ENCODE data around the gene FAH. TPM values are rescaled to one million over a fixed set of nuclear protein-coding genes. Genes with fewer than 3 reads are reported as not detected.

The FAH gene
- total RNA-seq, 1 experiment from 2014 or later, result 25.9 TPM

GRCh38 chr15:80107204-80107603 lies 45.6 kb upstream of the FAH start:
- DNase-seq, result no peak
- BruUV-seq (replicated peaks), result no TSS peak
- CTCF ChIA-PET, result interaction anchor here (0.5 kb wide), 1 partner anchor 873 kb away, joined by 3 read pairs; no protein-coding TSS in a partner anchor
- no peak overlapping the region for H3K27ac Mint-ChIP-seq (ENCODE audit: unreplicated experiment)
- intact Hi-C loops (cut with micrococcal nuclease; ENCODE audit: unreplicated experiment), result no loop called here
- TF ChIP-seq CTCF (IDR thresholded peaks at IDR 0.05; ENCODE audit: unreplicated experiment), result no peak
- H3K36me3 Mint-ChIP-seq (ENCODE audit: insufficient read depth, unreplicated experiment), result no peaks in the 10 kb centered on the region
- peaks cover 18% of the 10 kb centered on the region for H3K4me1 Mint-ChIP-seq (ENCODE audit: low read depth, unreplicated experiment)
- no peak overlapping the region for H3K4me3 Mint-ChIP-seq (ENCODE audit: low read depth, unreplicated experiment)
- no peaks in the 10 kb centered on the region for H3K27me3 Mint-ChIP-seq (ENCODE audit: unreplicated experiment)
- no peaks in the 10 kb centered on the region for H3K9me3 Mint-ChIP-seq (ENCODE audit: low read depth, unreplicated experiment)

GRCh38 chr15:80107774-80108173 lies 45.0 kb upstream of the FAH start:
- no peak overlapping the region for H3K4me3 Mint-ChIP-seq (ENCODE audit: low read depth, unreplicated experiment)
- CTCF ChIA-PET, result interaction anchor here (0.5 kb wide), 1 partner anchor 873 kb away, joined by 3 read pairs; no protein-coding TSS in a partner anchor
- peaks cover 18% of the 10 kb centered on the region for H3K4me1 Mint-ChIP-seq (ENCODE audit: low read depth, unreplicated experiment)
- no peak for TF ChIP-seq CTCF (IDR thresholded peaks at IDR 0.05; ENCODE audit: unreplicated experiment)
- H3K27me3 Mint-ChIP-seq (ENCODE audit: unreplicated experiment), result no peaks in the 10 kb centered on the region
- H3K36me3 Mint-ChIP-seq (ENCODE audit: insufficient read depth, unreplicated experiment), result no peaks in the 10 kb centered on the region
- no peaks in the 10 kb centered on the region for H3K9me3 Mint-ChIP-seq (ENCODE audit: low read depth, unreplicated experiment)
- no peak overlapping the region for H3K27ac Mint-ChIP-seq (ENCODE audit: unreplicated experiment)
- DNase-seq, result no peak
- BruUV-seq (replicated peaks), result no TSS peak
- intact Hi-C loops (cut with micrococcal nuclease; ENCODE audit: unreplicated experiment), result no loop called here

GRCh38 chr15:80109388-80109787 lies 43.4 kb upstream of the FAH start:
- no peak for DNase-seq
- BruUV-seq (replicated peaks), result no TSS peak
- Mint-ChIP-seq H3K4me1 (ENCODE audit: low read depth, unreplicated experiment) (peaks cover 28% of the 10 kb centered on the region), H3K27me3 (ENCODE audit: unreplicated experiment) (no peaks in the 10 kb centered on the region), H3K9me3 (ENCODE audit: low read depth, unreplicated experiment) (no peaks in the 10 kb centered on the region), H3K36me3 (ENCODE audit: insufficient read depth, unreplicated experiment) (no peaks in the 10 kb centered on the region), H3K4me3 (ENCODE audit: low read depth, unreplicated experiment) (no peak overlapping the region), H3K27ac (ENCODE audit: unreplicated experiment) (no peak overlapping the region)
- CTCF ChIA-PET, result interaction anchor here (0.9 kb wide), 1 partner anchor 345 kb away, joined by 3 read pairs; no protein-coding TSS in a partner anchor
- TF ChIP-seq CTCF (IDR thresholded peaks at IDR 0.05; ENCODE audit: unreplicated experiment), result no peak
- intact Hi-C loops (cut with micrococcal nuclease; ENCODE audit: unreplicated experiment), result no loop called here

DNA sequence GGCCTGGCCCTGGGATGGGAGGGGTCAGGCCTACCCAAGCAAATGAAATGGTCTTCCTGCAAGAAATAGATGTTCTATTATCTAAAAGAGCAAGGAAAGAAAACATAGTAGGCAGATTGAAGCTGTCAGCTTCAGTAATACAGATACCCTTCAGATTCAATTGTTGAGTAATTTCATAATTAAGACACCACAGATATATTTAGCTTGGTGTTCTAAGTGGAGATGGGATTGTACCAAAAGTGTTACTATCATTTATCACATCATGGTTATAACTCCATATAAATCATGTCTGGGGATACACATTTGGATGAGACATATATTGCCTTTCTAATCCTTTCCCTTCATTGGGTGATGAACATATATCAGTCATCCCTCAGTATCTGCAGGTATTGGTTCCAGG lies 41.9 kb upstream of the FAH start:
- Mint-ChIP-seq H3K9me3 (ENCODE audit: low read depth, unreplicated experiment) (no peaks in the 10 kb centered on the region), H3K4me3 (ENCODE audit: low read depth, unreplicated experiment) (no peak overlapping the region), H3K27me3 (ENCODE audit: unreplicated experiment) (no peaks in the 10 kb centered on the region), H3K4me1 (ENCODE audit: low read depth, unreplicated experiment) (peaks cover 21% of the 10 kb centered on the region), H3K27ac (ENCODE audit: unreplicated experiment) (no peak overlapping the region), H3K36me3 (ENCODE audit: insufficient read depth, unreplicated experiment) (no peaks in the 10 kb centered on the region)
- no peak for TF ChIP-seq CTCF (IDR thresholded peaks at IDR 0.05; ENCODE audit: unreplicated experiment)
- CTCF ChIA-PET, result no interaction called here
- no TSS peak for BruUV-seq (replicated peaks)
- no peak for DNase-seq
- intact Hi-C loops (cut with micrococcal nuclease; ENCODE audit: unreplicated experiment), result no loop called here

Data from Calu3 (cell line).